Right atrium auricular region (tissue), 2 donors: ENCODE results near the gene DNAH7. TPM values are rescaled to one million over a fixed set of nuclear protein-coding genes. Genes with fewer than 3 reads are reported as not detected.

Experiments used
- DNase-seq: peaks from one replicate; pipeline ENCODE4 v3.0.0-alpha.2; 2019; ENCODE audit warnings: low spot score
- H3K27ac ChIP-seq, 2 donors: fragments of 200-600 bp; sonication (generic); 1 replicate in 1 of 2; 2 replicates in 1 of 2; pipeline ENCODE4 v1.5.1; 2016 to 2019
- H3K27me3 ChIP-seq, 2 donors: fragments of 200-600 bp; sonication (generic); one replicate each; pipeline versions ENCODE4 v1.5.1 to v1.6.0; 2017 to 2019
- H3K36me3 ChIP-seq: fragments of 200-600 bp; sonication (generic); one replicate; pipeline ENCODE4 v1.5.1; 2016
- H3K4me1 ChIP-seq, 2 donors: fragments of 200-600 bp; sonication (generic); one replicate each; pipeline versions ENCODE4 v1.5.1 to v1.6.0; 2017 to 2019
- H3K4me3 ChIP-seq, 2 donors: fragments of 200-600 bp; sonication (generic); 1 replicate in 1 of 2; 2 replicates in 1 of 2; pipeline ENCODE4 v1.5.1; 2017 to 2019; ENCODE audit warnings: mild to moderate bottlenecking in 1 of 2, moderate library complexity in 1 of 2
- H3K9me3 ChIP-seq, 2 donors: fragments of 200-600 bp; sonication (generic); one replicate each; pipeline ENCODE4 v1.5.1; 2019
- total RNA-seq, 2 donors: library from RNA; depleted of rRNA; stranded (reverse); fragments of >200 nt; gene quantifications; one replicate each; pipeline ENCODE4 v1.1.0, GENCODE V29; 2016
- TF ChIP-seq, protein P1 (sequence below), 2 donors: fragments of 200-600 bp; sonication (generic); IDR thresholded peaks; one replicate each; pipeline ENCODE4 v1.5.1; 2019; ENCODE audit warnings: antibody characterized with exemption in 2 of 2

DNAH7 gene
- total RNA-seq, 2 donors from 2014 or later: 0.16 to 0.52 TPM

- H3K9me3 ChIP-seq: no peaks in the 10 kb centered on the region
- no peak overlapping the region for H3K4me3 ChIP-seq
- no peak overlapping the region for H3K27ac ChIP-seq
- DNase-seq: no peak
- no peaks in the 10 kb centered on the region for H3K4me1 ChIP-seq
- TF ChIP-seq, protein P1, sequence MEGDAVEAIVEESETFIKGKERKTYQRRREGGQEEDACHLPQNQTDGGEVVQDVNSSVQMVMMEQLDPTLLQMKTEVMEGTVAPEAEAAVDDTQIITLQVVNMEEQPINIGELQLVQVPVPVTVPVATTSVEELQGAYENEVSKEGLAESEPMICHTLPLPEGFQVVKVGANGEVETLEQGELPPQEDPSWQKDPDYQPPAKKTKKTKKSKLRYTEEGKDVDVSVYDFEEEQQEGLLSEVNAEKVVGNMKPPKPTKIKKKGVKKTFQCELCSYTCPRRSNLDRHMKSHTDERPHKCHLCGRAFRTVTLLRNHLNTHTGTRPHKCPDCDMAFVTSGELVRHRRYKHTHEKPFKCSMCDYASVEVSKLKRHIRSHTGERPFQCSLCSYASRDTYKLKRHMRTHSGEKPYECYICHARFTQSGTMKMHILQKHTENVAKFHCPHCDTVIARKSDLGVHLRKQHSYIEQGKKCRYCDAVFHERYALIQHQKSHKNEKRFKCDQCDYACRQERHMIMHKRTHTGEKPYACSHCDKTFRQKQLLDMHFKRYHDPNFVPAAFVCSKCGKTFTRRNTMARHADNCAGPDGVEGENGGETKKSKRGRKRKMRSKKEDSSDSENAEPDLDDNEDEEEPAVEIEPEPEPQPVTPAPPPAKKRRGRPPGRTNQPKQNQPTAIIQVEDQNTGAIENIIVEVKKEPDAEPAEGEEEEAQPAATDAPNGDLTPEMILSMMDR (IDR thresholded peaks at IDR 0.05): no peak
- no peaks in the 10 kb centered on the region for H3K36me3 ChIP-seq
- H3K27me3 ChIP-seq: no peaks in the 10 kb centered on the region
Observed at GRCh38 chr2:196105951-196106350, 37.3 kb upstream of the DNAH7 start.

- TF ChIP-seq, protein P1 (IDR thresholded peaks at IDR 0.05): no peak
- no peak overlapping the region for H3K4me3 ChIP-seq
- no peaks in the 10 kb centered on the region for H3K9me3 ChIP-seq
- no peaks in the 10 kb centered on the region for H3K4me1 ChIP-seq
- H3K27me3 ChIP-seq: no peaks in the 10 kb centered on the region
- no peaks in the 10 kb centered on the region for H3K36me3 ChIP-seq
- DNase-seq: no peak
- no peak overlapping the region for H3K27ac ChIP-seq
Observed at GRCh38 chr2:196104066-196104465, 35.4 kb upstream of the DNAH7 start.

DNA sequence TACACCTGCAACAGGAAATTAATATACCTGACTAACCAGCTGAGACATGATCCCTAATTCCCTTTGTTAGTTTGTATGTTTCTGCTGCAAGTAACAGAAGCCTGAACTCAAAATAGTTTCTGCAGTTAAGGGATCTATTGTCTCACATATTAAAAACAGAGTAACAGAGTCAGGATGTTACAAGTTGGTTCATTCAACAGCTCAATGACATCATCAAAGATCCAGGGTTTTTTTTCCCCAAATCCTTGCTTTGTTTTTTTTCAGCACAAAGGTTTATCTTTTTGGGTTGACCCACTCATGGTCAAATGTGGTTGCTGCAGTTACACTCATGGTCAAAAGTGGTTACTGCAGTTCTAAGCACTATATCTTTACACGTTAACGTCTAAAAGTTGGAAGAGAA is 35.0 kb upstream of the DNAH7 start:
- Histone ChIP-seq H3K9me3 (no peaks in the 10 kb centered on the region), H3K27ac (no peak overlapping the region), H3K36me3 (no peaks in the 10 kb centered on the region), H3K27me3 (no peaks in the 10 kb centered on the region), H3K4me3 (no peak overlapping the region), H3K4me1 (no peaks in the 10 kb centered on the region)
- DNase-seq: no peak
- TF ChIP-seq, protein P1 (IDR thresholded peaks at IDR 0.05): no peak

- Histone ChIP-seq H3K4me3 (no peak overlapping the region), H3K9me3 (no peaks in the 10 kb centered on the region), H3K4me1 (no peaks in the 10 kb centered on the region), H3K36me3 (no peaks in the 10 kb centered on the region), H3K27me3 (no peaks in the 10 kb centered on the region), H3K27ac (no peak overlapping the region)
- DNase-seq: no peak
- TF ChIP-seq, protein P1 (IDR thresholded peaks at IDR 0.05): no peak
Observed at GRCh38 chr2:196101325-196101991, 32.8 kb upstream of the DNAH7 start.

DNA sequence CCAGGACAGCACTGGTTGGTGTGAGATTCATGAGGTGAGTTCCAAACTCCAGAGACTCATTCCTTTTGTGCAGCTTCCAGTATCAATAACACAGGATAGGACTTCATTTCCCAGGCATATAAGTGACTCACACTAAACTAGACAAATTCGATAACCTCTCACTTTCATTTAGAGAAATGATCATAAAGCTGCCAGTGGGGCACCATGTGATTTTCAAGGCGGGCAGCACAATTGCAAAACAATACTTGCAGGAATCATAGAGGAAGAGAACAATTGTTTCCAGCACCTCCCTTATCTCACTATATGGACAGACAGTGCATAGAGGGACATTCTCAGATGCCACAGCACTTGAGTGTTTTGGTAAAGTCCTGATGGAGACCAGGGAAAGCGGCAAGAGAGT is 31.3 kb upstream of the DNAH7 start:
- Histone ChIP-seq H3K27ac (no peak overlapping the region), H3K36me3 (no peaks in the 10 kb centered on the region), H3K27me3 (no peaks in the 10 kb centered on the region), H3K9me3 (no peaks in the 10 kb centered on the region), H3K4me3 (no peak overlapping the region), H3K4me1 (no peaks in the 10 kb centered on the region)
- no peak for DNase-seq
- TF ChIP-seq, protein P1 (IDR thresholded peaks at IDR 0.05): no peak
